Measurements from ENCODE around the gene AKNA.

DNA sequence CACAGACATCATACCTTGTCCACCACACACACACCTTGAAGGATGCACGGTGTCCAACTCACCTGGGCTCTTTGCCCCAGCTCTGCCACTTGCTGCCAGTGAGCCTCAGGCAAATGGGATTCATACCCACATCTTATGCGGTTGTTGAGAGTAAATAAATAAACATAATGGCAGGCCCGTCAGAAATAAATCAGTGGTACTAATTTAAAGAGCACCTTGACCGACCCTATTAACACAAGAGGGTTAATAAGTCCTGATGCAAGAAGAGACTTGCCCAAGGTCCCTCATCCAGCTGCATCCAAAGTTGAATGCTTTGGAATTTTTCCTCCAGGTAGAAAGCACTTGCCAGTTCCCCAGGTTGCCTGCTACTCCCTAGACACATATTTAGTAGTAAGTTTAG lies 11.6 kb upstream of the AKNA start:
- TF ChIP-seq, protein P1, sequence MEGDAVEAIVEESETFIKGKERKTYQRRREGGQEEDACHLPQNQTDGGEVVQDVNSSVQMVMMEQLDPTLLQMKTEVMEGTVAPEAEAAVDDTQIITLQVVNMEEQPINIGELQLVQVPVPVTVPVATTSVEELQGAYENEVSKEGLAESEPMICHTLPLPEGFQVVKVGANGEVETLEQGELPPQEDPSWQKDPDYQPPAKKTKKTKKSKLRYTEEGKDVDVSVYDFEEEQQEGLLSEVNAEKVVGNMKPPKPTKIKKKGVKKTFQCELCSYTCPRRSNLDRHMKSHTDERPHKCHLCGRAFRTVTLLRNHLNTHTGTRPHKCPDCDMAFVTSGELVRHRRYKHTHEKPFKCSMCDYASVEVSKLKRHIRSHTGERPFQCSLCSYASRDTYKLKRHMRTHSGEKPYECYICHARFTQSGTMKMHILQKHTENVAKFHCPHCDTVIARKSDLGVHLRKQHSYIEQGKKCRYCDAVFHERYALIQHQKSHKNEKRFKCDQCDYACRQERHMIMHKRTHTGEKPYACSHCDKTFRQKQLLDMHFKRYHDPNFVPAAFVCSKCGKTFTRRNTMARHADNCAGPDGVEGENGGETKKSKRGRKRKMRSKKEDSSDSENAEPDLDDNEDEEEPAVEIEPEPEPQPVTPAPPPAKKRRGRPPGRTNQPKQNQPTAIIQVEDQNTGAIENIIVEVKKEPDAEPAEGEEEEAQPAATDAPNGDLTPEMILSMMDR (IDR thresholded peaks at IDR 0.05) = no peak
- no peak for TF ChIP-seq POLR2A (IDR thresholded peaks at IDR 0.05)
- no peak for TF ChIP-seq POLR2AphosphoS5 (IDR thresholded peaks at IDR 0.05; ENCODE audit: insufficient read depth in 1 of 2, low read depth in 1 of 2)

All from vagina (tissue), 2 donors.